GM12878 (cell line): ENCODE results near the gene CCDC110. TPM values are rescaled to one million over a fixed set of nuclear protein-coding genes. Genes with fewer than 3 reads are reported as not detected.

ENCODE experiments used
- ATAC-seq: fragments of 200-7000 bp; cut with Tn5 transposase; 3 replicates; pipeline ENCODE4 v1.9.1; 2020; ENCODE audit warnings: mild to moderate bottlenecking, moderate library complexity
- BruUV-seq: library from RNA; stranded (reverse); fragments of 400-500 nt; replicated peaks from 2 replicates; lab custom pipeline; 2021; lab: Mats Ljungman, UMichigan
- CTCF ChIA-PET: fragments of 300-600 bp; sonication (Branson Sonifier 250); formaldehyde crosslinking; extraction: SDS; loops from one replicate; lab custom pipeline; 2021; ENCODE audit warnings: inconsistent platforms; lab: Yijun Ruan, JAX
- POLR2A ChIA-PET: fragments of 350-600 bp; formaldehyde crosslinking; extraction: SDS; loops from one replicate; lab custom pipeline; 2021; ENCODE audit warnings: inconsistent platforms; lab: Charles Lee
- RAD21 ChIA-PET: fragments of 300-600 bp; sonication (Branson Sonifier 250); formaldehyde crosslinking; loops from one replicate; lab custom pipeline; 2023; ENCODE audit warnings: antibody characterized with exemption; ENCODE audit not compliant: unreplicated experiment; lab: Charles Lee
- SMC1A ChIA-PET: fragments of 300-600 bp; sonication (Branson Sonifier 250); formaldehyde crosslinking; loops from one replicate; lab custom pipeline; 2023; ENCODE audit not compliant: unreplicated experiment, uncharacterized antibody; lab: Charles Lee
- DNase-seq: peaks from one replicate; pipeline ENCODE4 v3.0.0-alpha.2; 2011; ENCODE audit warnings: low read depth, low spot score
- FAIRE-seq: peaks from 3 replicates; lab custom pipeline; 2011; peaks lifted over from hg19 to GRCh38; lab: Jason Lieb, UNC
- H2AFZ ChIP-seq: 2 replicates; pipeline ENCODE4 v1.6.0; 2011; ENCODE audit warnings: low read depth, low read length, control low read depth; ENCODE audit not compliant: control insufficient read depth
- H3K27ac ChIP-seq: 2 replicates; pipeline ENCODE4 v1.5.1; 2011; ENCODE audit warnings: control low read depth; ENCODE audit not compliant: control insufficient read depth, insufficient read depth
- H3K27me3 ChIP-seq, 2 experiments: replicated peaks in 1 of 2; 2 replicates each; pipeline versions ENCODE4 v1.6.0 to v1.6.1; 2011; ENCODE audit warnings: low read length in 1 of 2; ENCODE audit not compliant: control insufficient read depth in 2 of 2, insufficient read depth in 2 of 2
- H3K36me3 ChIP-seq, 2 experiments: 2 replicates each; pipeline ENCODE4 v1.5.1; 2011; ENCODE audit warnings: low read length in 1 of 2; ENCODE audit not compliant: control insufficient read depth in 2 of 2, insufficient read depth in 2 of 2
- H3K4me1 ChIP-seq: 2 replicates; pipeline ENCODE4 v1.6.1; 2011; ENCODE audit warnings: mild to moderate bottlenecking, low read length, moderate library complexity, mixed read lengths; ENCODE audit not compliant: control insufficient read depth, insufficient read depth
- H3K4me2 ChIP-seq: 2 replicates; pipeline ENCODE4 v1.6.0; 2011; ENCODE audit warnings: control low read depth; ENCODE audit not compliant: control insufficient read depth, insufficient read depth
- H3K4me3 ChIP-seq: fragments of 200-600 bp; sonication (generic); 2 replicates; pipeline ENCODE4 v1.5.1; 2016
- H3K79me2 ChIP-seq: 2 replicates; pipeline ENCODE4 v1.6.0; 2011; ENCODE audit warnings: low read length; ENCODE audit not compliant: control insufficient read depth, insufficient read depth
- H3K9ac ChIP-seq: 2 replicates; pipeline ENCODE4 v1.8.0; 2011; ENCODE audit warnings: low read length, control low read depth, mixed read lengths; ENCODE audit not compliant: control insufficient read depth, insufficient read depth
- H3K9me3 ChIP-seq: replicated peaks from 3 replicates; pipeline ENCODE4 v1.5.1; 2011; ENCODE audit warnings: mild to moderate bottlenecking, low read length; ENCODE audit not compliant: control insufficient read depth, insufficient read depth
- H4K20me1 ChIP-seq: 2 replicates; pipeline ENCODE4 v1.6.0; 2011; ENCODE audit not compliant: control insufficient read depth, insufficient read depth
- FOXK2 ChIP-seq: fragments of 450-650 bp; IDR thresholded peaks from 2 replicates; pipeline ENCODE4 v1.6.1; 2017; ENCODE audit warnings: mild to moderate bottlenecking, moderate library complexity
- HDAC2 ChIP-seq: fragments of 200-600 bp; sonication (generic); IDR thresholded peaks from 2 replicates; pipeline ENCODE4 v1.6.1; 2017
- JUNB ChIP-seq: IDR thresholded peaks from 2 replicates; pipeline ENCODE4 v1.6.1; 2016; ENCODE audit warnings: antibody characterized with exemption, mild to moderate bottlenecking
- NFYA ChIP-seq: IDR thresholded peaks from 2 replicates; pipeline ENCODE4 v1.6.1; 2011; ENCODE audit warnings: low read depth, mild to moderate bottlenecking, low read length, improper control_type of control experiment, borderline replicate concordance
- RELA ChIP-seq: fragments of 450-650 bp; IDR thresholded peaks from 2 replicates; pipeline ENCODE4 v1.8.0; 2014; ENCODE audit warnings: borderline replicate concordance; ENCODE audit not compliant: partially characterized antibody
- SREBF1 ChIP-seq: IDR thresholded peaks from 2 replicates; pipeline ENCODE4 v1.6.1; 2012; ENCODE audit warnings: mild to moderate bottlenecking, low read length
- SREBF2 ChIP-seq: IDR thresholded peaks from 2 replicates; pipeline ENCODE4 v1.6.1; 2012; ENCODE audit warnings: mild to moderate bottlenecking, low read length
- SRF ChIP-seq, 2 experiments: IDR thresholded peaks; 2 replicates each; pipeline ENCODE4 v1.6.1; 2011; ENCODE audit warnings: low read depth in 2 of 2, low read length in 2 of 2, mild to moderate bottlenecking in 1 of 2, moderate library complexity in 1 of 2
- ZNF217 ChIP-seq: fragments of 450-650 bp; IDR thresholded peaks from 2 replicates; pipeline ENCODE4 v1.6.1; 2017; ENCODE audit warnings: antibody characterized with exemption, mild to moderate bottlenecking
- ZNF384 ChIP-seq: IDR thresholded peaks from 2 replicates; pipeline ENCODE4 v1.6.1; 2012; ENCODE audit warnings: low read depth, mild to moderate bottlenecking, low read length, improper control_type of control experiment, borderline replicate concordance
- WGBS: methylation state at CpG from one replicate; pipeline ENCODE4 v1.1.6; 2016; ENCODE audit warnings: low lambda C conversion rate; ENCODE audit not compliant: insufficient replicate concordance, insufficient coverage; ENCODE audit errors: missing lambda C conversion rate; 5-methylcytosine and 5-hydroxymethylcytosine counted together
- in situ Hi-C: fragments of 300-500 bp; cut with MboI; formaldehyde crosslinking; loops from 9 replicates; pipeline ENCODE4 v1.14.3; 2018; ENCODE audit warnings: mixed read lengths
- intact Hi-C: fragments of 100-400 bp; cut with micrococcal nuclease; formaldehyde crosslinking; loops from one replicate; pipeline ENCODE4 v1.14.2; 2022; ENCODE audit not compliant: unreplicated experiment
- polyA plus RNA-seq, 11 experiments: library from polyadenylated mRNA; depleted of rRNA in 4 of 11; unstranded in 6 of 11; stranded (reverse) in 5 of 11; fragments of >200 nt; fragmentation: Nextera tagmentation in 4 of 11; fragmentation: Illumina TruSeq in 1 of 11; extraction: Ambion mirVana in 4 of 11; extraction: Trizol in 1 of 11; gene quantifications; 1 replicate in 1 of 11; 2 replicates in 10 of 11; pipeline versions ENCODE4 v1.2.1 to v1.2.3, GENCODE V29; 2011 to 2016; ENCODE audit warnings: inconsistent platforms in 2 of 11, missing spikeins in 2 of 11, low read depth in 1 of 11
- total RNA-seq, 4 experiments: library from RNA; depleted of rRNA in 3 of 4; stranded (reverse); fragments of >200 nt in 3 of 4; fragmentation: Illumina TruSeq in 1 of 4; extraction: Trizol in 1 of 4; gene quantifications; 2 replicates each; pipeline versions ENCODE4 v1.2.1 to v1.2.3, GENCODE V29; 2013 to 2021
- TF ChIP-seq, protein P1 (sequence below): IDR thresholded peaks from 2 replicates; pipeline ENCODE4 v1.6.1; 2011; ENCODE audit warnings: mild to moderate bottlenecking, low read depth, low read length, moderate library complexity; ENCODE audit not compliant: insufficient replicate concordance
- TF ChIP-seq, protein P2 (sequence below): IDR thresholded peaks from 2 replicates; pipeline ENCODE4 v1.6.1; 2012; ENCODE audit warnings: mild to moderate bottlenecking, low read depth, low read length
- TF ChIP-seq, protein P3 (sequence below): IDR thresholded peaks from 2 replicates; pipeline ENCODE4 v1.6.1; 2011; ENCODE audit warnings: borderline replicate concordance, low read depth, mild to moderate bottlenecking, moderate library complexity, low read length; ENCODE audit not compliant: insufficient read depth, poor library complexity, severe bottlenecking

CCDC110 gene
- total and polyA plus RNA-seq, 10 of the 15 experiments (the other 5 are each of a cell fraction or from before 2014, with no cell fraction given), result 0.85 to 3.1 (median 2.1) TPM; not detected in 1

DNA sequence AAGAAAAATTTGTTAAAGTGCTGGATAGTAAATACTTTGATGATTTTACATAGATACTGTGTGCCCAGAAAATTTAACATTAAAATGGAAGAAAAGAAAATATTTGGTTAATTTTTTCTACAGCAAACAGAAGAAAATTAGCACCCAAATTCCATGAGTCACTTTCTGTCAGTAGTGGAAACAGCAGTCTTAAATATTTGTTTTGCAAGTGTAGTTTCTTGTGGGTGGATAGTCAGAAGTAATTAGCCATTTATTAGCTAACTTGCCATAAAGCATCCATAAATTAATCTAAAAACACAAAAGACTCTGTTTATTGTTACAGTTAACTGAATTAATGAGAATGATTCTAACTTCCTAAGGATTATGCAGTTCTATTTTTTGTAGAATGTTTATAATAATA, 36.1 kb downstream of the CCDC110 start:
- intact Hi-C loops (no loop called here), in situ Hi-C loops (no loop called here)
- H2AFZ ChIP-seq, result no peak overlapping the region
- no peaks in the 10 kb centered on the region for H3K9me3 ChIP-seq
- no peak overlapping the region for H3K4me3 ChIP-seq
- H3K36me3 ChIP-seq, result no peaks in the 10 kb centered on the region
- no peak overlapping the region for H3K4me2 ChIP-seq
- H4K20me1 ChIP-seq, result no peaks in the 10 kb centered on the region
- SMC1A ChIA-PET, result interaction anchor here (1.1 to 2.0 kb wide), 2 partner anchors 10 to 13 kb away, joined by 4 to 5 read pairs; partner anchors contain the start of gene UFSP2
- no peak overlapping the region for H3K27ac ChIP-seq
- no TSS peak for BruUV-seq
- POLR2A ChIA-PET, result no interaction called here
- H3K9ac ChIP-seq, result no peak overlapping the region
- H3K27me3 ChIP-seq, result no peaks in the 10 kb centered on the region
- RAD21 ChIA-PET, result no interaction called here
- DNase-seq, result no peak
- CTCF ChIA-PET, result no interaction called here
- FAIRE-seq, result no peak
- H3K4me1 ChIP-seq, result no peaks in the 10 kb centered on the region
- no peak for ATAC-seq
- H3K79me2 ChIP-seq, result no peaks in the 10 kb centered on the region
- no peak for TF ChIP-seq NFYA
- TF ChIP-seq, protein P1, sequence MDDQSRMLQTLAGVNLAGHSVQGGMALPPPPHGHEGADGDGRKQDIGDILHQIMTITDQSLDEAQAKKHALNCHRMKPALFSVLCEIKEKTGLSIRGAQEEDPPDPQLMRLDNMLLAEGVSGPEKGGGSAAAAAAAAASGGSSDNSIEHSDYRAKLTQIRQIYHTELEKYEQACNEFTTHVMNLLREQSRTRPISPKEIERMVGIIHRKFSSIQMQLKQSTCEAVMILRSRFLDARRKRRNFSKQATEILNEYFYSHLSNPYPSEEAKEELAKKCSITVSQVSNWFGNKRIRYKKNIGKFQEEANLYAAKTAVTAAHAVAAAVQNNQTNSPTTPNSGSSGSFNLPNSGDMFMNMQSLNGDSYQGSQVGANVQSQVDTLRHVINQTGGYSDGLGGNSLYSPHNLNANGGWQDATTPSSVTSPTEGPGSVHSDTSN, result no peak
- no peak for TF ChIP-seq SRF (IDR thresholded peaks at IDR 0.05; ENCODE audit: low read depth in 2 of 2, low read length in 2 of 2)
- TF ChIP-seq, all 136 proteins: peak for 0

DNA sequence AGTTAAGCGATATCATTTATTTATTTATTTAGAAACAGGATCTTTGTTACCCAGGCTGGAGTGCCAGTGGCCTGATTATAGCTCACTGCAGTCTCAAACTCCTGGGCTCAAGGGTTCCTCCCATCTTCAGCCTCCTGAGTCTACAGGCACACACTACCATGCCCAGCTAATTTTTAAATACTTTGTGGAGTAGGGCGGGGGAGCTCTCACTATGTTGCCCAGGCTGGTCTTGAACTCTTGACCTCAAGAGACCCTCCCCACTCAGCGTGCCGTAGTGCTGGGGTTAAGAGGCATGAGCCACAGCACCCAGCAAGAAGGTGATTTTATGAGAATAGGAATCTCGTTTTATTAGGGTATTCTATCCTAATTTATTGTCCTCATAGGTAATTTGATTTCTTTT, 41.9 kb downstream of the CCDC110 start:
- no peak overlapping the region for H3K4me2 ChIP-seq
- peaks cover 11% of the 10 kb centered on the region for H3K79me2 ChIP-seq
- no peak for FAIRE-seq
- intact Hi-C loops, result no loop called here
- no peak overlapping the region for H2AFZ ChIP-seq
- no peaks in the 10 kb centered on the region for H3K4me1 ChIP-seq
- DNase-seq, result no peak
- ChIA-PET POLR2A (no interaction called here), SMC1A (no interaction called here), CTCF (interaction anchor here (1.1 kb wide), 1 partner anchor 169 kb away, joined by 4 read pairs; no protein-coding TSS in a partner anchor), RAD21 (no interaction called here)
- H3K27me3 ChIP-seq, result no peaks in the 10 kb centered on the region
- no peak overlapping the region for H3K4me3 ChIP-seq
- H3K36me3 ChIP-seq, result no peaks in the 10 kb centered on the region
- no peaks in the 10 kb centered on the region for H3K9me3 ChIP-seq
- no peaks in the 10 kb centered on the region for H4K20me1 ChIP-seq
- H3K27ac ChIP-seq, result no peak overlapping the region
- no peak overlapping the region for H3K9ac ChIP-seq
- BruUV-seq, result no TSS peak
- in situ Hi-C loops, result no loop called here
- ATAC-seq, result no peak
- 44% methylated on average over 5 of the region's 5 CpGs for WGBS
- TF ChIP-seq FOXK2, result no peak
- TF ChIP-seq, protein P2, sequence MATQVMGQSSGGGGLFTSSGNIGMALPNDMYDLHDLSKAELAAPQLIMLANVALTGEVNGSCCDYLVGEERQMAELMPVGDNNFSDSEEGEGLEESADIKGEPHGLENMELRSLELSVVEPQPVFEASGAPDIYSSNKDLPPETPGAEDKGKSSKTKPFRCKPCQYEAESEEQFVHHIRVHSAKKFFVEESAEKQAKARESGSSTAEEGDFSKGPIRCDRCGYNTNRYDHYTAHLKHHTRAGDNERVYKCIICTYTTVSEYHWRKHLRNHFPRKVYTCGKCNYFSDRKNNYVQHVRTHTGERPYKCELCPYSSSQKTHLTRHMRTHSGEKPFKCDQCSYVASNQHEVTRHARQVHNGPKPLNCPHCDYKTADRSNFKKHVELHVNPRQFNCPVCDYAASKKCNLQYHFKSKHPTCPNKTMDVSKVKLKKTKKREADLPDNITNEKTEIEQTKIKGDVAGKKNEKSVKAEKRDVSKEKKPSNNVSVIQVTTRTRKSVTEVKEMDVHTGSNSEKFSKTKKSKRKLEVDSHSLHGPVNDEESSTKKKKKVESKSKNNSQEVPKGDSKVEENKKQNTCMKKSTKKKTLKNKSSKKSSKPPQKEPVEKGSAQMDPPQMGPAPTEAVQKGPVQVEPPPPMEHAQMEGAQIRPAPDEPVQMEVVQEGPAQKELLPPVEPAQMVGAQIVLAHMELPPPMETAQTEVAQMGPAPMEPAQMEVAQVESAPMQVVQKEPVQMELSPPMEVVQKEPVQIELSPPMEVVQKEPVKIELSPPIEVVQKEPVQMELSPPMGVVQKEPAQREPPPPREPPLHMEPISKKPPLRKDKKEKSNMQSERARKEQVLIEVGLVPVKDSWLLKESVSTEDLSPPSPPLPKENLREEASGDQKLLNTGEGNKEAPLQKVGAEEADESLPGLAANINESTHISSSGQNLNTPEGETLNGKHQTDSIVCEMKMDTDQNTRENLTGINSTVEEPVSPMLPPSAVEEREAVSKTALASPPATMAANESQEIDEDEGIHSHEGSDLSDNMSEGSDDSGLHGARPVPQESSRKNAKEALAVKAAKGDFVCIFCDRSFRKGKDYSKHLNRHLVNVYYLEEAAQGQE, result no peak
- no peak for TF ChIP-seq SREBF1
- TF ChIP-seq RELA, result no peak
- no peak for TF ChIP-seq HDAC2
- TF ChIP-seq, protein P3, sequence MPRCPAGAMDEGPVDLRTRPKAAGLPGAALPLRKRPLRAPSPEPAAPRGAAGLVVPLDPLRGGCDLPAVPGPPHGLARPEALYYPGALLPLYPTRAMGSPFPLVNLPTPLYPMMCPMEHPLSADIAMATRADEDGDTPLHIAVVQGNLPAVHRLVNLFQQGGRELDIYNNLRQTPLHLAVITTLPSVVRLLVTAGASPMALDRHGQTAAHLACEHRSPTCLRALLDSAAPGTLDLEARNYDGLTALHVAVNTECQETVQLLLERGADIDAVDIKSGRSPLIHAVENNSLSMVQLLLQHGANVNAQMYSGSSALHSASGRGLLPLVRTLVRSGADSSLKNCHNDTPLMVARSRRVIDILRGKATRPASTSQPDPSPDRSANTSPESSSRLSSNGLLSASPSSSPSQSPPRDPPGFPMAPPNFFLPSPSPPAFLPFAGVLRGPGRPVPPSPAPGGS, result no peak
- no peak for TF ChIP-seq JUNB
- no peak for TF ChIP-seq SREBF2
- no peak for TF ChIP-seq ZNF217
- no peak for TF ChIP-seq ZNF384
